Uterus (tissue), 4 donors: ENCODE results near the gene CALHM6. TPM values are rescaled to one million over a fixed set of nuclear protein-coding genes. Genes with fewer than 3 reads are reported as not detected.

Source experiments
- DNase-seq, 2 donors: peaks; one replicate each; pipeline ENCODE4 v3.0.0-alpha.2; 2019 to 2020
- H3K27ac ChIP-seq, 2 donors: fragments of 200-600 bp; sonication (generic); 1 replicate in 1 of 2; 2 replicates in 1 of 2; pipeline ENCODE4 v1.5.1; 2016 to 2018
- H3K27me3 ChIP-seq, 2 donors: fragments of 200-600 bp; sonication (generic); one replicate each; pipeline ENCODE4 v1.5.1; 2018 to 2019; ENCODE audit warnings: control low read depth in 1 of 2
- H3K36me3 ChIP-seq, 2 donors: fragments of 200-600 bp; sonication (generic); one replicate each; pipeline ENCODE4 v1.5.1; 2019; ENCODE audit warnings: control low read depth in 1 of 2
- H3K4me1 ChIP-seq, 2 donors: fragments of 200-600 bp; sonication (generic); one replicate each; pipeline ENCODE4 v1.5.1; 2018 to 2019; ENCODE audit warnings: control low read depth in 1 of 2
- H3K4me3 ChIP-seq, 2 donors: fragments of 200-600 bp; sonication (generic); 1 replicate in 1 of 2; 2 replicates in 1 of 2; pipeline ENCODE4 v1.5.1; 2018 to 2019; ENCODE audit warnings: mild to moderate bottlenecking in 1 of 2
- H3K9me3 ChIP-seq, 2 donors: fragments of 200-600 bp; sonication (generic); one replicate each; pipeline ENCODE4 v1.5.1; 2019; ENCODE audit warnings: control low read depth in 1 of 2
- POLR2A ChIP-seq, 2 donors: fragments of 450-650 bp; IDR thresholded peaks; one replicate each; pipeline ENCODE4 v1.6.1; 2016; ENCODE audit warnings: antibody characterized with exemption in 2 of 2, mild to moderate bottlenecking in 1 of 2, moderate library complexity in 1 of 2
- intact Hi-C: fragments of 100-400 bp; cut with DNase I; formaldehyde crosslinking; loops from one replicate; pipeline ENCODE4 v1.15.1; 2023; ENCODE audit warnings: low total_unique reads
- total RNA-seq, 4 donors: library from RNA; depleted of rRNA in 3 of 4; stranded (reverse); fragments of >200 nt in 3 of 4; gene quantifications; one replicate each; pipeline versions ENCODE4 v1.1.0 to v1.2.4, GENCODE V29; 2014 to 2023
- TF ChIP-seq, protein P1 (sequence below), 4 experiments: fragments of 200-600 bp in 2 of 4; fragments of 450-650 bp in 2 of 4; sonication (generic) in 2 of 4; IDR thresholded peaks; one replicate each; pipeline ENCODE4 v1.5.1; 2016 to 2019; ENCODE audit warnings: antibody characterized with exemption in 4 of 4, mild to moderate bottlenecking in 2 of 4, moderate library complexity in 1 of 4
- donor health status: DM: yes; HTN: yes; CAD: no.

The CALHM6 gene
- total RNA-seq, 4 donors from 2014 or later = 3.9 to 7.6 TPM; not detected in 2

DNA sequence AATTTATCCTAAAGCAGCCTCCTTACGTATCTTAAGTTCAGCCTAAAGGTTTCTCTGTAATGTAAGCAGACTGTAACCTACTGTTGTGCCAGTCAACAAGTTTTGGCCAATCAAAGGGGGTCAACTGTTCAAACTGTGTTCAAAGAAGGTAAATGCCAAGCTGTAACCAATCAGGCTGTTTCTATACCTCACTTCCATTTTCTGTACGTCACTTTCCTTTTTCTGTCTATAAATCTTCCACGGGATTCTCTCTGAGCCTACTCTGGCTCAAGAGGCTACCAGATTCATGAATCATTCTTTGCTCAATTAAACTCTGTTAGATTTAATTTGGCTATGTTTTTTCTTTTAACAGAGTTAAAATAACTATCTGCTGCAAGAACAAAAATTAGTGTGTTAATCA is 5.1 kb upstream of the CALHM6 start:
- no peak for TF ChIP-seq POLR2A (IDR thresholded peaks at IDR 0.05)
- TF ChIP-seq, protein P1, sequence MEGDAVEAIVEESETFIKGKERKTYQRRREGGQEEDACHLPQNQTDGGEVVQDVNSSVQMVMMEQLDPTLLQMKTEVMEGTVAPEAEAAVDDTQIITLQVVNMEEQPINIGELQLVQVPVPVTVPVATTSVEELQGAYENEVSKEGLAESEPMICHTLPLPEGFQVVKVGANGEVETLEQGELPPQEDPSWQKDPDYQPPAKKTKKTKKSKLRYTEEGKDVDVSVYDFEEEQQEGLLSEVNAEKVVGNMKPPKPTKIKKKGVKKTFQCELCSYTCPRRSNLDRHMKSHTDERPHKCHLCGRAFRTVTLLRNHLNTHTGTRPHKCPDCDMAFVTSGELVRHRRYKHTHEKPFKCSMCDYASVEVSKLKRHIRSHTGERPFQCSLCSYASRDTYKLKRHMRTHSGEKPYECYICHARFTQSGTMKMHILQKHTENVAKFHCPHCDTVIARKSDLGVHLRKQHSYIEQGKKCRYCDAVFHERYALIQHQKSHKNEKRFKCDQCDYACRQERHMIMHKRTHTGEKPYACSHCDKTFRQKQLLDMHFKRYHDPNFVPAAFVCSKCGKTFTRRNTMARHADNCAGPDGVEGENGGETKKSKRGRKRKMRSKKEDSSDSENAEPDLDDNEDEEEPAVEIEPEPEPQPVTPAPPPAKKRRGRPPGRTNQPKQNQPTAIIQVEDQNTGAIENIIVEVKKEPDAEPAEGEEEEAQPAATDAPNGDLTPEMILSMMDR (IDR thresholded peaks at IDR 0.05) = no peak
- Histone ChIP-seq H3K9me3 (no peaks in the 10 kb centered on the region), H3K36me3 (no peaks in the 10 kb centered on the region), H3K4me3 (no peak overlapping the region), H3K27me3 (no peaks in the 10 kb centered on the region), H3K27ac (no peak overlapping the region), H3K4me1 (no peaks in the 10 kb centered on the region)
- intact Hi-C loops = no loop called here
- no peak for DNase-seq

DNA sequence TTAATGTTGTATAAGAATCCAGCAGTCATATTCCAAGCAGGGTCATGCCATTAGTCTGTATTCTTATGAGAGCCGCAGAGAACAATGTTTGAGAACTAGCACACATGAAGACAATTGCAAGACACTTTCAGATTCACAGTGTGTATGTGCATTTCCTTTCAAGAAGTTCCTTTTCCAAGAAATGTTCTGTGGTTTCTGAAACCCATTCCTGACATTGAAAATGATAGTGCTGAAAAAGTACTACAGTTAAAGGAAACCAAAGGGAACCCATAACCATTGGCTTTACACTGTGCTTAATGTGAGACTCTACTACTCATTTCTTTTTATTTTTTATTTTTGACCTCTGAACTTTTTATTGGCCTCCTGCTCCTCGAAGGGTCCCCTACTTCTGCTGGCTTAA is 4.2 kb upstream of the CALHM6 start:
- no peaks in the 10 kb centered on the region for H3K27me3 ChIP-seq
- DNase-seq = no peak
- TF ChIP-seq POLR2A (IDR thresholded peaks at IDR 0.05) = no peak
- TF ChIP-seq, protein P1 (IDR thresholded peaks at IDR 0.05) = no peak
- no peak overlapping the region for H3K27ac ChIP-seq
- H3K4me3 ChIP-seq = no peak overlapping the region
- H3K9me3 ChIP-seq = no peaks in the 10 kb centered on the region
- no peaks in the 10 kb centered on the region for H3K36me3 ChIP-seq
- intact Hi-C loops = no loop called here
- no peaks in the 10 kb centered on the region for H3K4me1 ChIP-seq

DNA sequence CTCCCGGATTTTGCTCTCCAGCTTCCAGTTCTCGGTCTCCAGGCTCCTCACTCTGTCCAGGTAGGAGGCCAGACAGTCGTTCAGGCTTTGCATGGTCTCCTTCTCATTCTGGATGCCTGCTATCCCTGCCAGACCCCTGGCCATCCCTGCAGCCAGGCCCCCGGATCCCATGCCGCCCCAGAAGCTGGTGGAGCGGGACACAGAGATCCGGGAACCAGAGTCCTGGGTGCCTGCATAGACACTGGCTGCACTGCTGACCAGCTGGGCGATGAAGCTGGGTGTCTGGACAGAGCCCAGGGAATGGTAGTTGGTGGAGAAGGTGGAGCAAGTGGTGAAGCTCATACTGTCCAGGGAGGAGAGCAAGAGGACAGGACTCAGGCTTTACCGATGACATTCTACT is 2.9 kb upstream of the CALHM6 start:
- no peaks in the 10 kb centered on the region for H3K36me3 ChIP-seq
- H3K4me1 ChIP-seq = no peaks in the 10 kb centered on the region
- peaks cover 0 to 9% of the 10 kb centered on the region in 2 donors for H3K27me3 ChIP-seq
- DNase-seq = no peak
- no peak for TF ChIP-seq POLR2A (IDR thresholded peaks at IDR 0.05)
- TF ChIP-seq, protein P1 (IDR thresholded peaks at IDR 0.05) = no peak
- H3K4me3 ChIP-seq = no peak overlapping the region
- no peaks in the 10 kb centered on the region for H3K9me3 ChIP-seq
- H3K27ac ChIP-seq = no peak overlapping the region
- intact Hi-C loops = no loop called here

DNA sequence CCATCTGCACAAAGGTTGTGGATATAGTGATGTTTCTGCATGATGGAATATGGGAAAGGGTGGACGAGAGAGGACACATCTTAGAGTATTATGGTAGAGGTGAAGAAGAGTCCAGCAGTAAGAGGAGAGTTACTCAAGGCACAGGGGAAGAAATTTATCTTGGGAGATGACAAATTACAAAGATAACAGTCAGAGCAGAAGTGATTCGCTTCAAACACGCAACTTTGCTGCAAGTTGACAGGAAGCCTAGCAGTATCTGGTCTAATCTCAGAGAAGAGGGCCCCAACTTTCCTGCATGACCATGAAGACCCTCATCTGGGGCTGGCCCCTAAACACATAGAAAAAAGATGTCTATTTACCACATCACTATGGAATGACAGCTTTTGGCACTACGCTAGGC is 1.2 kb upstream of the CALHM6 start:
- Histone ChIP-seq H3K27ac (no peak overlapping the region), H3K4me1 (no peaks in the 10 kb centered on the region), H3K4me3 (no peak overlapping the region), H3K9me3 (no peaks in the 10 kb centered on the region), H3K27me3 (peaks cover 0 to 16% of the 10 kb centered on the region in 2 donors), H3K36me3 (no peaks in the 10 kb centered on the region)
- TF ChIP-seq, protein P1 (IDR thresholded peaks at IDR 0.05) = no peak
- no peak for TF ChIP-seq POLR2A (IDR thresholded peaks at IDR 0.05)
- intact Hi-C loops = no loop called here
- DNase-seq = no peak

DNA sequence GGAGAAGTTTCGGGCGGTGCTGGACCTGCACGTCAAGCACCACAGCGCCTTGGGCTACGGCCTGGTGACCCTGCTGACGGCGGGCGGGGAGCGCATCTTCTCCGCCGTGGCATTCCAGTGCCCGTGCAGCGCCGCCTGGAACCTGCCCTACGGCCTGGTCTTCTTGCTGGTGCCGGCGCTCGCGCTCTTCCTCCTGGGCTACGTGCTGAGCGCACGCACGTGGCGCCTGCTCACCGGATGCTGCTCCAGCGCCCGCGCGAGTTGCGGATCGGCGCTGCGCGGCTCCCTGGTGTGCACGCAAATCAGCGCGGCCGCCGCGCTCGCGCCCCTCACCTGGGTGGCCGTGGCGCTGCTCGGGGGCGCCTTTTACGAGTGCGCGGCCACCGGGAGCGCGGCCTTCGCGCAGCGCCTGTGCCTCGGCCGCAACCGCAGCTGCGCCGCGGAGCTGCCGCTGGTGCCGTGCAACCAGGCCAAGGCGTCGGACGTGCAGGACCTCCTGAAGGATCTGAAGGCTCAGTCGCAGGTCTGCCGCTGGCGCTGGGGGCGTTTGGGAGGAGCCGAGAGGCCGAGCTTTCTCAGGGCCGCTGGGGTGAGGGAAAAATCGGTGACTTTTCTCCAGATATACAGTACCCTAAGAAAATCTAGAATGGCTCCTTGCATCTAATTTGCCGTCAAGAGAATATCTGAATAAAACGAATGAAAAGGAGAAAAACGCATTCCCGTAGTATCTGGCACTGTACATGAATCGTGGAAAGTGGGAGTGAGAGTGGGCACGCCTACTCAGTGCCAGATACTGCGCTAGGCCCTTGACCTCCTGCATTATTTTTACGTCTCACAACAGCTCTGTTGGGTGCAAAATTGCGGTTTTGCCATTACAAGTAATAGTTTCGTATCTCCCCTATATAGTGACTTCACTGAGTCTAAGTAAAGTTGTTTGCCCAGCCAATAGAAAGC is 1.0 kb downstream of the CALHM6 start:
- no peak for TF ChIP-seq POLR2A (IDR thresholded peaks at IDR 0.05)
- TF ChIP-seq, protein P1 (IDR thresholded peaks at IDR 0.05) = no peak
- Histone ChIP-seq H3K4me1 (no peaks in the 10 kb centered on the region), H3K27me3 (peaks cover 0 to 16% of the 10 kb centered on the region in 2 donors), H3K27ac (no peak overlapping the region), H3K9me3 (no peaks in the 10 kb centered on the region), H3K36me3 (no peaks in the 10 kb centered on the region), H3K4me3 (peak overlapping the region in 1 of 2 donors; percentile 37)
- intact Hi-C loops = no loop called here
- peak in 1 of 2 donors; percentile 22 for DNase-seq
